ENCODE results near the gene CD36. TPM values are rescaled to one million over a fixed set of nuclear protein-coding genes. Genes with fewer than 3 reads are reported as not detected.

CD36 gene
- total and polyA plus RNA-seq, 2 of the 8 experiments (the other 6 are each of a cell fraction or from before 2014, with no cell fraction given) = 0.33 to 0.60 TPM

DNA sequence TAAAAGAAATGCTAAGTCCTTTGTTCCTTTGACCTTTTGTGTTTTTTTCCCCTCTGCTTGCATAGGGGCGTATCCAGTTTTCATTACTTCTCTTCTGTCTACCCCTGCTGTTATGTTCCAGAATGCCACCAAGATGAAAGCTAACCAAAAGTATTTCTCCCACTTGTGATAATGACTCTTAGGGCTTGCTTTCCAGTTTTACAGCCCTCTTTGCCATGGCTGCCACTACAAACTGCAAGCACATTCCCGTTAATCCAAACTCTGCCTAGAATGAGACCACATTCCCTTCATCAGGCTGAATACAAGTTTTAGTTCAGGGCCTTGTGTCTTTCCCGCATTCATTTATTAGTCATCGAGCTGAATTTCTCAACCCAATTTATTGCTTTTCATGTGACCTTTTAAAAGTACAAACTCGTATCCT lies 23.6 kb upstream of the CD36 start:
- FAIRE-seq = peak; percentile 78
- Histone ChIP-seq H3K23me2 (ENCODE audit: low read depth, low read length) (no peaks in the 10 kb centered on the region), H3K9ac (replicated peaks in 1 of 4; ENCODE audit: extremely low read depth in 1 of 4, low read depth in 3 of 4, low read length in 3 of 4) (no peak overlapping the region), H4K20me1 (replicated peaks in 1 of 2; ENCODE audit: control insufficient read depth in 1 of 2, insufficient read depth in 2 of 2, low read length in 2 of 2) (no peaks in the 10 kb centered on the region), H3K4me1 (replicated peaks in 1 of 4; ENCODE audit: control insufficient read depth in 3 of 4, insufficient read depth in 4 of 4, low read length in 3 of 4) (no peaks in the 10 kb centered on the region; a peak in 1 of 7 replicates), H3K4me3 (ENCODE audit: extremely low read depth in 1 of 4, insufficient read depth in 2 of 4, low read depth in 3 of 4, low read length in 4 of 4) (no peak overlapping the region), H4K8ac (ENCODE audit: extremely low read depth, insufficient read depth, low read length) (no peak overlapping the region), H3K79me1 (ENCODE audit: low read depth, low read length) (no peaks in the 10 kb centered on the region), H4K5ac (ENCODE audit: insufficient read length, low read depth, low read length) (no peak overlapping the region), H3K23ac (ENCODE audit: insufficient read length) (no peak overlapping the region), H2AK5ac (ENCODE audit: low read depth, low read length) (no peak overlapping the region), H3K27me3 (replicated peaks in 1 of 4; ENCODE audit: control insufficient read depth in 3 of 4, extremely low read depth in 1 of 4, insufficient read depth in 3 of 4, low read length in 3 of 4) (no peaks in the 10 kb centered on the region), H3K9me3 (ENCODE audit: insufficient read depth in 2 of 2, low read depth in 1 of 2, low read length in 1 of 2) (no peaks in the 10 kb centered on the region), H3K27ac (ENCODE audit: low read depth, low read length) (no peak overlapping the region), H2BK120ac (replicated peaks; ENCODE audit: low read depth, low read length) (no peak overlapping the region), H3K4me2 (ENCODE audit: insufficient read depth in 1 of 2, low read depth in 2 of 2, low read length in 2 of 2) (no peak overlapping the region), H3K36me3 (ENCODE audit: control insufficient read depth in 2 of 4, insufficient read depth in 4 of 4, low read length in 3 of 4) (no peaks in the 10 kb centered on the region), H3K4ac (replicated peaks; ENCODE audit: insufficient read length, low read depth, low read length) (no peak overlapping the region), H4K91ac (replicated peaks; ENCODE audit: insufficient read length, low read length) (no peak overlapping the region), H2BK12ac (ENCODE audit: low read depth, low read length) (no peak overlapping the region), H2BK15ac (ENCODE audit: low read length) (no peak overlapping the region), H2BK20ac (ENCODE audit: low read length) (no peak overlapping the region), H3K56ac (replicated peaks; ENCODE audit: insufficient read length, low read depth, low read length) (no peak overlapping the region), H2BK5ac (ENCODE audit: low read depth, low read length) (no peak overlapping the region), H2AFZ (ENCODE audit: low read length) (no peak overlapping the region; the same call in 1 of the 2 replicates), H3K14ac (ENCODE audit: insufficient read length) (no peak overlapping the region), H3K18ac (ENCODE audit: extremely low read depth, low read length) (no peak overlapping the region), H3K79me2 (ENCODE audit: control insufficient read depth in 1 of 2, insufficient read depth in 2 of 2, low read length in 2 of 2) (no peaks in the 10 kb centered on the region)
- TF ChIP-seq SUZ12 (IDR thresholded peaks at IDR 0.05; ENCODE audit: low read length) (no peak), RAD21 (IDR thresholded peaks at IDR 0.05 in 1 of 2, conservative IDR thresholded peaks at IDR 0.05 in 1 of 2; ENCODE audit: low read depth in 2 of 2, low read length in 2 of 2) (0 out of 4 replicates have a peak, but pooled peaks of 1 of the 2 experiments have one; percentile 6), SIRT6 (IDR thresholded peaks at IDR 0.05; ENCODE audit: low read length) (no peak)
- 85% methylated on average over 5 of the region's 5 CpGs; no CpG with 5 or more reads in 1 of the 2 experiments for WGBS, 2 experiments (ENCODE audit: extremely low coverage in 1 of 2, insufficient coverage in 1 of 2, insufficient read length in 1 of 2, insufficient replicate concordance in 2 of 2, low coverage in 1 of 2, low lambda C conversion rate in 2 of 2, missing lambda C conversion rate in 1 of 2)
- POLR2A ChIA-PET (ENCODE audit: partially characterized antibody) = no interaction called here
- CTCF ChIA-PET (ENCODE audit: partially characterized antibody) = interaction anchor here (1.0 kb wide), 1 partner anchor 44 kb away, joined by 4 read pairs; no protein-coding TSS in a partner anchor
- no peak for DNase-seq (ENCODE audit: low read depth in 1 of 2, low spot score in 2 of 2)

Measured in H1 (cell line).